Activated CD4-positive, alpha-beta T cell treated with anti-CD3 and anti-CD28 coated beads, Interleukin-2, amount 10 ng/mL, durations not matched to agents 7 days and 5 days (primary cell): ENCODE data around the gene P2RY1. TPM values are rescaled to one million over a fixed set of nuclear protein-coding genes. Genes with fewer than 3 reads are reported as not detected.

Source experiments
- CTCF ChIA-PET: fragments of 350-600 bp; sonication (Branson Sonifier 250); formaldehyde crosslinking; loops from one replicate; lab custom pipeline; 2021; ENCODE audit warnings: antibody characterized with exemption; lab: Charles Lee
- POLR2A ChIA-PET: fragments of 350-600 bp; sonication (Branson Sonifier 250); formaldehyde crosslinking; loops from one replicate; lab custom pipeline; 2021; ENCODE audit warnings: antibody characterized with exemption; lab: Charles Lee
- DNase-seq: peaks from one replicate; pipeline ENCODE4 v3.0.0-alpha.2; 2020
- H3K27ac Mint-ChIP-seq: one replicate; pipeline ENCODE4 v1.8.0; 2021; ENCODE audit warnings: mild to moderate bottlenecking, moderate library complexity, mixed read lengths
- H3K27me3 Mint-ChIP-seq: one replicate; pipeline ENCODE4 v1.8.0; 2021; ENCODE audit warnings: mixed read lengths
- H3K36me3 Mint-ChIP-seq: one replicate; pipeline ENCODE4 v1.8.0; 2021; ENCODE audit warnings: low read depth, mixed read lengths
- H3K4me1 Mint-ChIP-seq: one replicate; pipeline ENCODE4 v1.8.0; 2021; ENCODE audit warnings: mixed read lengths
- H3K4me3 Mint-ChIP-seq: one replicate; pipeline ENCODE4 v1.8.0; 2021; ENCODE audit warnings: mild to moderate bottlenecking, moderate library complexity, mixed read lengths
- H3K9me3 Mint-ChIP-seq: one replicate; pipeline ENCODE4 v1.8.0; 2021; ENCODE audit warnings: mixed read lengths
- total RNA-seq, 2 experiments: library from RNA; stranded (reverse); gene quantifications; one replicate each; pipeline ENCODE4 v1.2.3, GENCODE V29; 2021

Gene P2RY1
- total RNA-seq, 2 experiments from 2014 or later, result 0.17 to 0.19 TPM

DNA sequence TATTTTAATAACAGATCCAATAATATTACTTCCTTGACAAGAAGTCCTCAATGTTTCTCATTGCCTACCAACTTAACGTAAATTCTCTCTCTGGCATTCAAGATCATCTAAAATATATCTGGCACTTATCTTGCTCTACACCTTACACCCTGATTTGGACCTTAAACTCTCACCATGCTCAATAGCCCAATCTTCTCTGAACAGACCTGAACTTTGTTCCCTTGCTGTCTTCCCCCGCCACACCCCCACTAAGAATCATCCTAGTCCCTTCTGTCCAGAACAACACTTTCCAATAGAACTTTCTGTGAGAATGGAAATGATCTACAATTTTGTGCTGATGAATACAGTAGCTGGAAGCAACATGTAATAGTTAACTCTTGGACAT, 44.9 kb downstream of the P2RY1 start:
- Mint-ChIP-seq H3K36me3 (no peaks in the 10 kb centered on the region), H3K27ac (no peak overlapping the region), H3K4me3 (no peak overlapping the region), H3K9me3 (no peaks in the 10 kb centered on the region), H3K27me3 (peaks cover 3% of the 10 kb centered on the region), H3K4me1 (no peaks in the 10 kb centered on the region)
- no peak for DNase-seq
- ChIA-PET POLR2A (no interaction called here), CTCF (no interaction called here)

DNA sequence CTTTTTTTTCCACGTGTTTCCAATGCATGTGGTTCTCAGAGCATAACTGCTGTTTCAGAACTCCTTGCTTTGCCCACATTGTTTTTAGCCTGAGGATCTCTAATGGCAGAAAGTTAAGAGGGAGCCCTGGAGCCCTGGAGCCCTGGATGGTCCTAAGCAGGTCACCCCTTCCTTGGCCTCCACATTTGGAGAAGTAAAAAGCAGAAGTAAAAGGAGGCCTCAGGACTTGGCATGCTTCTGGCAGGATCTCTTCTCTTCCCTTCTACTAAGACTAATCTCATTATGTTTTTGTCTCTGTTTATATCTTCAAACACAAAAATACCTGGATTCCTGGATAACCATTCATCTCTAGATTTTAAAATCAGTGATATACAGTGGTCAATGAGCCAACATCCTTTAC, 50.1 kb downstream of the P2RY1 start:
- Mint-ChIP-seq H3K27me3 (no peaks in the 10 kb centered on the region), H3K27ac (no peak overlapping the region), H3K4me3 (no peak overlapping the region), H3K36me3 (no peaks in the 10 kb centered on the region), H3K4me1 (no peaks in the 10 kb centered on the region), H3K9me3 (no peaks in the 10 kb centered on the region)
- ChIA-PET CTCF (no interaction called here), POLR2A (interaction anchor here (0.6 kb wide), 1 partner anchor 200 kb away, joined by 4 read pairs; no protein-coding TSS in a partner anchor)
- no peak for DNase-seq
